Cerebellar cortex (tissue), 1 donor: ENCODE data around the gene IRF3.
"Not testable (repeated sequence)": the region's sequence is repeated elsewhere in the genome, so short reads cannot be mapped to it uniquely, and the experiment has no call there.

Experiments used
- DNase-seq: peaks from one replicate; pipeline ENCODE4 v3.0.0-alpha.2; 2015; ENCODE audit warnings: low spot score

Gene IRF3

DNA sequence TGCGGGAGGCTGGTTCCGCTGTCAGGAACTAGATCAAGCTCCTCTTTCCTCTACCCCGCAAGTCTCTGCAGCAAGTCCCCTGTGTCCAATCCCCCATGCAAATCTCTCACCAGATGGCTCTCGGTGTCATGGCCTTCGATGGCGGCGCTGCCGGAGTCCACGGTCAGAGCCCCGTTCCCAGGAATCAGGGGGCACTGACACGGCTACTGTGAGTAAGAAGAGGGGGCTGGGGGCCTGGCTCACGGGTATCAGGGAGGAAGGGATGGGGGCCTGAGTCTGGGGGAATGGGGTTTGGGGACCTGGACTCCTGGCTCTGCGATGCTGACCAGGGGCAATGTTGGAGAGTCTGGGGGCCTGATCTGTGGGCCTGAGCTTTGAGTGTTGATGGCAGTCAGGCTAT, 19.7 kb downstream of the IRF3 start:
- no peak for DNase-seq

DNA sequence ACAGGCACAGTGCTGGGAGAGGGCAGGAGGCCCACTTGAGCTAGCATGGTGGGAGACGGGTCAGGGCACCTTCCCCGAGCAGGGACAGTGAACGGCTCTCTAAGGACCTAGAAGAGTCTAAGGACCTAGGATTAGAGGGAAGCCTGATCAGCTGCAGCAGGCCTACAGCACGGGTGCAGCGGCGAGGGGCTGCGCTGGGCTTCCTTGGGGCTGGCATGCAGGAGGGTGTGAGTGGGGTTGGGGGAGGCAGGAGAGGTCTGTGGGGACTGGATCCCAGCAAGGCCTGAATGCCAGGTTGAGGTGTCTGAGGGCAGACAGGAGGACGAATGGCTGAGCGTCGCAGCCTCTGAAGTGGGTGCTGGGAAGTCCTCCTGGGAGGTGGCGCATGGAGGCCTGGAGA, 20.1 kb downstream of the IRF3 start:
- no peak for DNase-seq

DNA sequence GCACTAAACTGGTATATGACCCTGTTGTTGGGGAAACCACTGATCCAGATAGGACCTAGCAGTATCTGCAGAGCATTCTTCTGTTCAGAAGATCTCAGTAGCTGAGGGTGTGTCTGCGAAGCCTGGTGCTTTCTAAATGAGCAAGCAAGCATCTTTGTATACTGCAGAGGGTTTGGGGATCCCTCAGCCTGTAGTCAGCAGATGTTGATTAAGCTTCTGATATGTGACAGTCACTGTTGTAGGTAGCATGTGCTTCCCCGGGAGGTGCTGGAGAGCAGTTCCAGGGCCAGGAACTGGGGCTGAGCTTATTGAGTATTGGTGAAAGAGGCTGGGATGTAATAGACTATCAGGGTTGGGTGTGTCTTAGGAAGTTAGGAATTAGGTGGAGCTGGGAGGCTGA, 22.2 kb downstream of the IRF3 start:
- no peak for DNase-seq

DNA sequence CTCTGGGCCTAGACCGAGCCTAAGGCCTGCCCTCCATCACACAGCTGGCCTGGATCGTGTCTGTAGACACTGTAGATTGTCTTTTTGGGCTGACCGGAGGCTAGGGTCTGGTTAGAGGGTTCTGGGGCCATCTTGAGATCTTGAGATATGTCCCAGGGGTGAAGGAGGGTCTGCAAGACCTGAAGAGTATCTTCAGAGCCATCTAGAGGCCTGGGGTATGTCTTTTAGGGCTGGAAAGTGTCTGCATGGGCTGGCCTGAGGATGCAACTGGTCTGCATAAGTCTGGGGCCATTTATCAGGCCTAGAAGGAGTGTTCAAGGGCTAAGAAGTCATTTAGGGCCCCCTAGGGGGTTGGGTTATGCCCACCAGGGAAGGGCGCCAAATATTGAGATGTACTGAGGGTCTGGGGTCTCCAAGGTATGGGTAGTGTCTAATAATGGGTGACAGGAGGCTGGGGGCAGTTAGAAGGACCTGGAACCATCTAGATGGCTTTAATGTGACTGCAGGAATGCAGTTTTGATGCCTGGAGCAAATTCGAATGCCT, 23.1 kb downstream of the IRF3 start:
- DNase-seq, result no peak

DNA sequence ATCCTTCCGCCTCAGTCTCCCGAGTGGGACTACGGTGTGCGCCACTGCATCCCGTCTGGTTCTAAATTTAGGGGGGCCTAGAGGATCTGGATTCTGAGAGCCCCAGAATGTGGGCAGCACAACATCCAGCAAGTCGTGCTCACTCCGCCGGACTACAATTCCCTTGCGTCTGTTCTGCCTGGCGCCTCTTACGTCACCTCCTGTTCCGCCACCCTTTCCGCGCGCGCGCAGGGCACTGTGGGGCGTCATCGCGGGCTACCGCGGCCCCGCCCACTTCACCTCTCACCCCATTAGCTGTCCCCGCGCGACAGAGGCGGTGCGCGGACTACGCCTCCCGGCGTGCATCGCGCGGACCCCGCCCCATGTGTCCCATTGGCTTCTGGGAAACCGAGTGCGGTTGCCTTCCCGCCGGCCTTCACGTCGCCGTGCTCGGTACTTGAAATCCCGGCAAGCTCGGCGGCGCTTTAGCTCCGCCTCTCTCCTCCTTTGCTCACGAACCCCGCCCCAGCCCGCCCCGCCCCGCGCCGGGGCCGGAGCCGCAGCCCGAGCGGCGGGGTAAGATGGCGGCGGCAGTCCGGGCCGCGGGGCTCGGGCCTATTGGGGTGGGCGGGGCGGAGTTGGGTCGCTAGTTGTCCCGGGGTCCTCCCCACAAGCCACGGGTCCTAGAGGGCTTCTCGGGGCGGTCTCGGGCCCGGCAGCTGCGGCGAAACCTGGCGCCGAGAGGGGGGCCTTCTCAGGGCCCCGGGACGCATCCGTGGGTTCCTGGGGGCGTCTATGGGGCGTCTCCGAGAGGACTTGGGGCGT, 23.8 kb downstream of the IRF3 start, which contains the start of gene SCAF1:
TSS of gene SCAF1 (plus strand) at position 522 of the 804 bp plus-strand sequence. CDS start 2,818 bp downstream, outside the sequence.
- DNase-seq, result peak; percentile 99

DNA sequence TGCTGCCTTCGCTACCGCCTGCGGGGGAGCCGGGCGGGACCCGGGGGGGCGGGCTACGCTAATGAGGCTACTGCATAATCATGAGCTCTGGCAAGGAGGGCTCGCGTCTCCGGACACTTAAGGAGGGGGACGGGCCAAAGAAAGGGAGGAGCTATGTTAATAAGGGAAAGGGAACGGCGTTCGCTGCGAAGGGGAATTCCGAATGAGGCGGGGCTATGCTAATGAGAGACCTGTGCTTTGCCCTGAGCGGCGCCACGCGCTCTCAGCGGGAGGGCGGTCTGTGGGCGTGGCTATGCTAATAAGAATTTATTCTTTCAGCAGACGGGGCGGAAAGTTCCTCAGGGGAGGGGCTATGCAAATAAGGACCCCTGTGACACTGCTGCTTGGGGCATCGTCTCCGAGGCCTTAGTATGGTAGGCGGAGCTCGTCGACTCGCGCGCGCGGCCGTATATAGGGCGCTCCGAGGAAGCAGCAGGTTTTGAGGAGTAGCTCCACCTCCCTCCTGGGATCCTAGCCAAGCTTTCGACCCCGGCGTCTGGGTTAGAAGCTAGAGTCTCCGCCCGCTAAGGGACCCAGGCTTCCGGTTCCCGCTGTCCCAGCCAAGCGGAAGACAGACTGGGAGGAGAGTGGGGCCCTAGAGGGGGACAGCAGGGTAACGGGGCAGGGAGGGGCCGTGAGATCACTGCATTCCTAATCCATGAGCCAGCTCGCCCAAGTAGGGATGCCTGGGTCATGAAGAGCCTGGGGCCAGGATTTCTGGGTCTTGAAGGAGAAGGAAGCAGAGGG, 25.4 kb downstream of the IRF3 start, which contains the start of gene RRAS:
TSS of gene RRAS (minus strand) at position 31 of the 786 bp plus-strand sequence. CDS start 45 bp downstream, outside the sequence.
- DNase-seq, result peak; percentile 99

DNA sequence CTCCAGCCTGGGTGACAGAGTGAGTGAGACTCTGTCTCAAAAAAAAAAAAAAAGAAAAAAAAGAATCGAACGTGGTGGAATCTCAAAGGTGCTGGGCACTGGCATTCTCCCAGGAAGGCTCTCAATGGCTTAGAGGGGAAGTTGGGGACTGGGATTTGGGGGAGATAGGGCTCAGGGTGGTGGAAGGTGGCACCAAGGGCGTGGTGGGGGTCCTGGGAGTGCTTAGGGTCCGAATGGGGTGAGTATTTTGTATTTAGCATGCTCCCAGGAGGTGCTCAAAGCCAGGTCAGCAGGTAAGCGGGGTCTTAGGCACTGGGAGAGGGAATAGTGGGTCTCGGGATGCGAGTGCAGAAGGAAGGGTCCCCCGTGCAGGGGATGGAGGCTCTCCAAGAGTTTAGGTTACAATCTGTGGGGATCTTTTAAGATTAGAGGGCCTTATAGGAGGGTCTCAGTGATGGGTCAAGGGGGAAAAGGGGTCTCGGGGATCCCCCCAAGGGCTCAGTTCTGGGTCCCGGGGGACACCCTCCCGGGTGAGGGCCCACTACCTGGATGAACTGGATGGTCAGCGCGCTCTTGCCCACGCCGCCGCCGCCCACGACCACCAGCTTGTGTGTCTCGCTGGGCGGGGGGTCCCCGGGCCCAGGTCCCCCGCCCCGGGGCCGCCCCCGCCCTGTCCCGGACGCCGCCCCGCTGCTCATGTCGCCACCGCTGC, 26.1 kb downstream of the IRF3 start:
- DNase-seq, result peak; percentile 27

DNA sequence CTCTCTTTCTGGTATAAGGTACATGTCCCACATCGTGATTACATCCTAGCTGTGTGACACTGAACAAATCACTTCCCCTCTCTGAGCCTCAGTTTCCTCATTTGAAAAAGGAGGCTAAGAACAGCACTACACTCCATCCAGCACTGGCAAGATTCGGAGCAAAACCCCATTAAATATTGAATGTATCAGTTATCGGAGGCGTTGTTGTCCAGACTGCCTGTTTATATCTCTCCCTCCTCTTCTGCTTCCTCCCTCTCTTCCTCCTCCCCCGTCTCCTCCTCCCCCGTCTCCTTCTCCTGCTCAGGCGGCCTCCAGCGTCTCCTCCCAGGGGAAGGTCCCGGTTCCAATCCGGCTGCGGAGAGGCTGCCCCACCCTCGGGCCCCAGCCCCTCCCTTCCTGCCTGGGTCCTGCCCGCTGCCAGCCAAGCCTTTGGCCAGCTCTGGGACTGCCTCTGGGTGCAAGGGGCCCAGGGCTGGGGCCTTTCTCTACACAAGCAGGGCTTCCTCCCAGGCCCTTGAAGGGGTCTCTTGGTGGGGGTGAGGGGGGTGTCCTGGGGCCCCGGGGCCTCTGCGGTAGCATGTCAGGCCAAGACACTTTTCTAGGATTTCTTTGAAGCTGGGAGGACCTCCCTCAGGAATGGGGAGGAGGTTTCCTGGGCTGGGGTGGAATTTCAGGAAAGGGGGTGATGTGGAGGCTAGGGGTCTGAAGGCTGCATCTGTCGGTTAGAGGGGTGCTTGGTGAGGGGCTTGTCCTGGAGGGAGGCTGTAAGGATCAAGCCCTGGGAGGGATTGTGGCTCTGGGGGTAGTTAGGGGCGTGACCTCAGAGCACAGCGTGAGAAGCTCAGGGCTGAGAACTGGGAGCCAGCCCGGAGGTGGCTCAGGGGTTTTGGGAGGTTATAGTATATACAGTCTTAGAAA, 27.6 kb downstream of the IRF3 start:
- peak; percentile 54 for DNase-seq

DNA sequence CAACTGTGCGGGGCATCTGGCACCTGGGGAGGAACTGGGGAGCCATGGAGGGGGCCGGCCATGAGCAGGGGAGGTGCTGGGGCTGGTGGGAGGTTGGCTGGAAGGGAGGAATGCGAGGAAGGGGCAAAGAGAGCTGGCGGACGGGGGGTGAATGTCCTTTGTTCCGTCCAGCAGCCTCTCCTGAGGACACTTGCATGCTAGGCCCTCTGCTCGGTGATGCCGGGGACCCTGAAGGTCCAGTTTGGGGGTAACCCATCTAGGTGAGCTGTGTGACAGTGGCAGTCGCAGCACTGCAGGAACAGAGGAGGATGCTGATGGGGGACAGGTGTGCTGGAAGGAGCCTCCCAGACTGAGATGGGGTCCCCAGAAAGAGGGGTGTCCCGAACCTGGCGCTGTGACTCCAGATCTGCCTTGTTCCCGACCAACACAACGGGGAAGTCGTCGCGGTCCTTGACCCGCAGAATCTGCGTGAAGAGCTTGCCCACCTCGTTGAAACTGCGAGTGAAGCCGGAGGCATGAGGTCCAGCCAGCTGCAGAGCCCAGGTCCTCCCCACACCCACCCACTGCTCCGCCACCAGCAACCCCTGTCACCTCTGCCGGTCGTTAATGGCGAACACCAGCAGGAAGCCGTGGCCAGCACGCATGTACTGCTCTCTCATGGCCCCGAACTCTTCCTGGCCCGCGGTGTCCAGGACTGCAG, 29.3 kb downstream of the IRF3 start:
- no peak for DNase-seq

DNA sequence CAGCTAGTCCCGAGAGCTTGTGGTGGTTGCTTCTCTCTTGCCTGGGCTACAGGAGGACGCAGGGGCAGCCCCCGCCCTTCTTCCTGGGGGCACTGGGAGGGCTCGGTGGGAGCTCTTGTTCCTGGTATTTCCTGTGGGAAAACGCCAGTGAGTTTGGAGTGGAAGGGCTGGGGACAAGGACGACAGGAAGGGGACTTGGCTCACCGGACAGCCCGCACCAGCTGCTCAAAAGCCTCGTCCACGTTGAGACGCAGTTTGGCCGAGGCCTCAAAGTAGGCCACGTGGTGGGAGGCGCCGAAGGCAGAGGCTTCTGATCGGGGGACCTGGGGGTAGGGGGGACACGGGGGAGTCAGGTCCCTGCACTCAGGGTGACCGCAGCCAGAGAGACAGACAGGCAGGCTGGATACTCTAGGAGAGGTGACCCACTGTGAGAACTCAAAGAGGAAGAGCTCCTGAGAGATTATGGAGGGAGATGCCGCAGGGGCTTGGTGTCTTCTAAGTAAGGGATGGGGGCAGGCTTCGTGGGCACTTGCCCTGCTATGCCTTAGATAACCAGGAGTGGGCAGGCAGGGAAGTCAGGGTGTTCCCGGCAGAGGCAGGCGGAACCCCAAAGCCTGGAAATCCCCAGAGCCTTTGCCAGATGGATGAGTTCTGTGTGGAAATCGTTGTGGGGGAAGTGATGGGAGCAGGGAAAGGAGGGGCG, 30.0 kb downstream of the IRF3 start:
- no peak for DNase-seq

DNA sequence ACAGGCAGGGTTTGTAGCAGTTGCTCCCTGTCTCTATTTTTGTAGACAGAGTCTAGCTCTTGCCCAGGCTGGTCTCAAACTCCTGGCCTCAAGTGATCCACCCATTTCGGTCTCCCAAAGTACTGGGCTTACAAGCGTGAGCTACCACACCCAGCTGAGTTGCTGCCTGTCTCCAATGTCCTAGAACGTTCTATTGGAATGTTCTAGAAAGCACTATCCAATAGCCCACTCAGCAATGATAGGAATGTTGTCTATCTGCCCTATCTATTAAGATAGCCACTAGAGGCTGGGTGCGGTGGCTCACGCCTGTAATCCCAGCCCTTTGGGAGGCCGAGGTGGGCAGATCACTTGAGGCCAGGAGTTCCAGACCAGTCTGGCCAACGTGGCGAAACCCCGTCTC, 32.4 kb downstream of the IRF3 start:
- not testable (repeated sequence) for DNase-seq

DNA sequence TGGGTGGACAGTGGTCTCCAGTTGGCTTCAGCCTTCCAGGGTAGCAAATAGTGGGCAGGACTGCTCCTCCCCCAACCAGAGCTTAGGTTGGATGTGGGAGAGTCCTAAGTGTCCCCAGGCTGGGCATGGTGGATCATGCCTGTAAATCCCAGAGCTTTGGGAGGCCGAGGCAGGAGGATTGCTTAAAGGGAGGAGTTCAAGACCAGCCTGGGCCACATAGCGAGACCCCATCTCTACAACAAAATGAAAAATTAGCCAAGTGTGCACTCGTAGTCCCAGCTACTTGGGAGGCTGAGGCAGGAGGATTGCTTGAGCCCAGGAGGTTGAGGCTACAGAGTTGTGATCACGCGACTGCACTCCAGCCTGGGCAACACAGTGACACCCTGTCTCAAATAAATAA, 33.1 kb downstream of the IRF3 start:
- DNase-seq, result no peak

DNA sequence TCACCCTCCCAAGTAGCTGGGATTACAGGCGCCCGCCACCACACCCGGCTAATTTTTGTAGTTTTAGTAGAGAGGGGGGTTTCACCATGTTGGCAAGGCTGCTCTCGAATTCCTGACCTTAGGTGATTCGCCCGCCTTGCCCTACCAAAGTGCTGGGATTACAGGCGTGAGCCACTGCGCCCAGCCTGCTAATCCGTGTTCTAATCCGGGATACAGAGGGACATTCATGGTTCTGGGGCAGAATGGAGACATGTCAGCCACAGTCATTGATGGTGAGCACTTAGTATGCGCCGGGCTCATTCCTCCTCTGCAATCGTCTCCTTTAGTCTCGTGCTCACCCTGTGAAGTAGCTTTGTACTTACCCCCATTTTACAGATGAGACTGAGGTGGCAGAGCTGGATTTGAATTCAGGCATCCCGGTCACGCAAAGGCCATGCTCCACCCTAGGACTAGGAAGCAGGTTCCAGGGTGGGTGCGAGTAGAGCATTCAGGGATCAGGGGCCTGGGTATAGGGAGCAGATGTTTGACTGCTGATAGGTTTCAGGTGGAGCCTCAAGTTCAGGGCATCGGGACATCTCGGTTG, 34.0 kb downstream of the IRF3 start:
- DNase-seq, result no peak

DNA sequence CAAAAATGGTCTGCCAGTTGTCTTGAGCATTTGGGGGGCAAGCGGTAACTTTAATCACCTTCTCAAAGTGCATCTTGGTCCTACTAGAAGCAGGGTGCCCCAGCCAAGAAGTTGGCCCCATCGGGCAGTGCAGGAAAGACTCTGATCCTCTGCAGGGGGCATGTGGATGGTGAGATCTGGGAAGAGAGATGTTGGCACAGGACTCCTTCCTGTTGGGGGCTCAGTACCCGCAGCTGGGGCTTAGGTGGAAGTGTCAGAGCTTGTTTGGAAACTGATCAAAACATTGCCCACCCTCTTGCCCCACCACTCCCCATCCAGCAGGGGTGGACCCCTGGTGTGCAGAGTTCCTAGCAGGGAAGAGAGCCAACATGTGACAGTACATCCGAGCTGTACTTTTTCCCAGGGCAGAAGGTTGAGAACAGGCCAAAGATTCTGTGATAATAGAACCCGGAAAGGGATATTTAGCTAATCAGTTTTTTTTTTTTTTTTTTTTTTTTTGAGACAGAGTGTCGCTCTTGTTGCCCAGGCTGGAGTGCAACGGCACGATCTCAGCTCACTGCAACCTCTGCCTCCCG, 34.6 kb downstream of the IRF3 start:
- DNase-seq, result peak; percentile 24

DNA sequence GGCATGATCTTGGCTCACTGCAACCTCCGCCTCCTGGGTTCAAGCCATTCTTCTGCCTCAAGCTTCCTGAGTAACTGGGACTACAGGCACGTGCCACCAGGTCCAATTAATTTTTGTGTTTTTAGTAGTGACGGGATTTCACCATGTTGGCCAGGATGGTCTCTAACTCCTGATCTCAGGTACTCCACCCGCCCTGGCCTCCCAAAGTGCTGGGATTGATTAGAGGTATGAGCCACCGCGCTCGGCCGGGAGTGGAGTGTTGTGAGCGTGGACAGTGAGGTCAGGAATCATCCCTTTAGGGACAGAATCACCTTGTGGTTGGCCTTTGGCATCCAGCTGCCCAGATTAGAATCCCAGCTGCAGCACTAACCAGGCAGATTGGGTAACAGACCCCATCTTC, 36.0 kb downstream of the IRF3 start:
- DNase-seq, result no peak

DNA sequence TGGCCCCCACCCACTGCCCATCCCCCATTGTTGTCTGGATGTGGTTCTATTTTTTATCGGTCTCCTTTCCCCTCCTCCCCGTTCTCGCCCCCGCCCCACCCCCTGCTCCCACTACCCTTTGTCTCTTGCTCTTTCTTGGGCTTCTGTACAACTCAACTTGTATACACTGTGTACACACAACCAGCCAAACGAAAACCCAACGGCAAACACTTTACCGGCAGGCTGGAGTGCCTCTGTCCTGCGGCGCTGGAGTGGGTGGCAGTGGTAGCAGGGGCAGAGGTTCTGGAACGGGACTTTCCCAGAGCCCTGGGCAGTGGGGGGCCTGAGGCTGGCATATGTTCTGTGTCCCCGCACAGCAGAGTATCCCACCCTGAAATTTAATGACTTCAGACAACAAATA, 39.4 kb downstream of the IRF3 start:
- DNase-seq, result no peak

DNA sequence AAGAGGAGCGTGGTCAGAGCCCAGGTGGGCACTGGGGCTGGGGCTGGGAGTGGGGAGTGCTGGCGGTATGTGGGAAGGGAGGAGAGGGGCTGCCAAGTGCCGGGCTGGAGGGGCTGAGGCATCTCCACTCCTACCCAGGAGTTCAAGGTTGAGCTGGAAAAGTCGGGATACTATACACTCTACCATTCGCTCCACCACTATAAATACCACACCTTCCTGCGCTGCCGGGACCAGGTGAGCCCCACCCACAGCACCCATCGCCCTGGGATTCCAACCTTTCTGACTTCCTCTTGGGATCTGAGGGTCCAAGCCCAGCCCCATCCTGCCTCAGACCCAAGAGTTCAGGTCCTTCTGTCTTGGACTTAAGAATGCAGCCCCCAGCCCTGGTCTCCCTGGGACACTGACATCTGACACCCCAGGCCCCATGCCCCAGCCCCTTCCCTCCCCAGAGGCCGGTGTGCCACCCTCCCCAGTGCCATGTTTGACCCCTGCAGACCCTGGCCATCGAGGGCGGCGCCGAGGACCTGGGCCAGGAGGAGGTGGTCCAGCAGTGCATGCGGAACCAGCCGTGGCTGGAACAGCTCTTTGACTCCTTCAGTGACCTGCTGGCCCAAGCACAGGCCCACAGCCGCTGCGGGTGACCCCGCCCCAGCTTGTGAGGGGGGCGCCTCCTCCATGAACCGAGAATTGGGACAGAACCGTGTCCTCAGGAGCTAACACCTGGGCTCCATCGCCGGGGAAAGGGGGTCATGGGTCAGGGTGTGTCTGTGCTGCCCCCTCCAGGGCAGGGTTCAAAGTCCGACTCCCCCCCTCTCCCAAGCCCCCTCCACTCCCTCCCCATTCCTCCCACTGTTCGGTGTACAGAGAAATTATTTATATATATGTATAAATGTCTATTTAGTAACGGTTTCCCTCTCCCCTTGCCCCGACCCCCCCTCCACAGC, 40.4 kb downstream of the IRF3 start:
- DNase-seq, result no peak

DNA sequence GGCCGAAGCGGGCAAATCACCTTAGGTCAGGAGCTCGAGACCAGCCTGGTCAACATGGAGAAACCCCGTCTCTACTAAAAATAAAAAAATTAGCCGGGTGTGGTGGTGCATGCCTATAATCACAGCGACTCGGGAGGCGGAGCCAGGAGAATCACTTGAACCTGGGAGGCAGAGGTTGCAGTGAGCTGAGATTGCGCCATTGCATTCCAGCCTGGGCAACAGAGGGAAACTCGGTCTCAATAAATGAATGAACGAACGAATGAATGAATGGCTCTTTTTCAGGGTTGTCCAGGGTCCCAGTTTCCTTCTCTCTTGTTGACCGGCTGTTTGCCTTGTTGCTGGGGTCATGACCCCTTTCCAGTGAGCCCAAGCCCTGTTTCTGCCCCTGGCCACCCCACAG, 47.8 kb downstream of the IRF3 start:
- not testable (repeated sequence) for DNase-seq
